ENCODE measurements around the gene SLC2A4RG. TPM values are rescaled to one million over a fixed set of nuclear protein-coding genes. Genes with fewer than 3 reads are reported as not detected.
A peak's percentile ranks its signal among the peaks of the same experiment; 100 is the strongest.

Gene SLC2A4RG
- total and polyA plus RNA-seq, 9 donors = 2.2 to 199 (median 103) TPM

DNA sequence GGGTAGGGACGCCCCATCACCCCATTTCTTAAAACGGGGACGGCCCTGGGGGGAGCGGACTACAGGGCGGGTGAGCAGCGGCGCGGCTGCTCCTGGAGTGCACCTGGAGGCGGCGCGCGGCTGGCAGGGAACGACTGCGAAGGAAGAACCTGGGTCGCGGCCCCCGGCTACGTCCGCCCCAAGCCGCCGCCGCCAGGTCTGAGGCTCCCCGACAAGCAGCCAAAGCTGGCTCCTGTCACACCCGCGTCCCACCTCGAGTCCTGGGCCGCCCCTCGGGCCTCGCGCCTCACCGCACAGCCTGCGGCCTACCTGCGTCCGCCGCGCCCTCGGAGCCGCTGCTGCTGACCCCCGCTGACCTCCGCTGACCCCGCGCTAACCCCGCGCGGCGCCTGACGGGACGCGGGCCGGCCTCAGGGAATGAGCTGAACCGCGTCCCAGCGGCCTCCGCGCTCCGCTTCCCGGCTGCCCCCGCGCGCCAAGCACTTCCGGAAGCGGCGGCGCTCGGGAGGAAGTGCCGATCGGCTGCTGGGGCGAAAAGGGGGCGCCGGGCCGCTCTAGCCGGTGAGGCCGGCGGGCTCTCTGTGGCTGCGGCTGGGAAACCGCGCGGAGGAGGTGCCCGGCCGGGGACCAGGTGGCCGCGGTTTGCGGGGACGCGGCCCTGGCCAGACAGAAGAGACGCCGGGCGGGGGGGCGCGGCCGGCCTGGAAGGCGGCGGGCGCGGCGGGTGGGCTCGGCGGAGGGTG, 31.8 kb upstream of the SLC2A4RG start, which contains the start of the genes ARFRP1 and ZGPAT:
Gene ARFRP1 (minus strand): TSS at position 419 of the 743 bp plus-strand sequence. CDS start 885 bp downstream, outside the sequence.
Gene ZGPAT (plus strand): TSS at position 482 of the 743 bp plus-strand sequence. CDS start 542 bp downstream, outside the sequence.
- WGBS, 3 donors = 0% methylated on average over 50 to 98 of the region's 98 CpGs
- Histone ChIP-seq H3K4me3 (peak within 1 kb of the TSS; percentile 83), H3K9me3 (no peaks in the 10 kb centered on the region), H3K27me3 (no peaks in the 10 kb centered on the region), H3K4me1 (ENCODE audit: insufficient read depth) (peaks cover 8% of the 10 kb centered on the region), H3K27ac (peak within 1 kb of the TSS; percentile 50 to 88), H3K36me3 (peaks cover 2% of the 10 kb centered on the region)
- DNase-seq = peak; percentile 85 to 95 (median 90)
- TF ChIP-seq POLR2A (IDR thresholded peaks at IDR 0.05) (peak; percentile 38), EP300 (IDR thresholded peaks at IDR 0.05) (no peak)
- TF ChIP-seq, protein P1, sequence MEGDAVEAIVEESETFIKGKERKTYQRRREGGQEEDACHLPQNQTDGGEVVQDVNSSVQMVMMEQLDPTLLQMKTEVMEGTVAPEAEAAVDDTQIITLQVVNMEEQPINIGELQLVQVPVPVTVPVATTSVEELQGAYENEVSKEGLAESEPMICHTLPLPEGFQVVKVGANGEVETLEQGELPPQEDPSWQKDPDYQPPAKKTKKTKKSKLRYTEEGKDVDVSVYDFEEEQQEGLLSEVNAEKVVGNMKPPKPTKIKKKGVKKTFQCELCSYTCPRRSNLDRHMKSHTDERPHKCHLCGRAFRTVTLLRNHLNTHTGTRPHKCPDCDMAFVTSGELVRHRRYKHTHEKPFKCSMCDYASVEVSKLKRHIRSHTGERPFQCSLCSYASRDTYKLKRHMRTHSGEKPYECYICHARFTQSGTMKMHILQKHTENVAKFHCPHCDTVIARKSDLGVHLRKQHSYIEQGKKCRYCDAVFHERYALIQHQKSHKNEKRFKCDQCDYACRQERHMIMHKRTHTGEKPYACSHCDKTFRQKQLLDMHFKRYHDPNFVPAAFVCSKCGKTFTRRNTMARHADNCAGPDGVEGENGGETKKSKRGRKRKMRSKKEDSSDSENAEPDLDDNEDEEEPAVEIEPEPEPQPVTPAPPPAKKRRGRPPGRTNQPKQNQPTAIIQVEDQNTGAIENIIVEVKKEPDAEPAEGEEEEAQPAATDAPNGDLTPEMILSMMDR (IDR thresholded peaks at IDR 0.05) = peak in 1 of 3 donors; percentile 8
- intact Hi-C loops (cut with DNase I) = loop anchor here in 1 of 4 donors (2.0 kb wide), 1 partner anchor 31 kb away; the partner anchor contains the start of gene SLC2A4RG

DNA sequence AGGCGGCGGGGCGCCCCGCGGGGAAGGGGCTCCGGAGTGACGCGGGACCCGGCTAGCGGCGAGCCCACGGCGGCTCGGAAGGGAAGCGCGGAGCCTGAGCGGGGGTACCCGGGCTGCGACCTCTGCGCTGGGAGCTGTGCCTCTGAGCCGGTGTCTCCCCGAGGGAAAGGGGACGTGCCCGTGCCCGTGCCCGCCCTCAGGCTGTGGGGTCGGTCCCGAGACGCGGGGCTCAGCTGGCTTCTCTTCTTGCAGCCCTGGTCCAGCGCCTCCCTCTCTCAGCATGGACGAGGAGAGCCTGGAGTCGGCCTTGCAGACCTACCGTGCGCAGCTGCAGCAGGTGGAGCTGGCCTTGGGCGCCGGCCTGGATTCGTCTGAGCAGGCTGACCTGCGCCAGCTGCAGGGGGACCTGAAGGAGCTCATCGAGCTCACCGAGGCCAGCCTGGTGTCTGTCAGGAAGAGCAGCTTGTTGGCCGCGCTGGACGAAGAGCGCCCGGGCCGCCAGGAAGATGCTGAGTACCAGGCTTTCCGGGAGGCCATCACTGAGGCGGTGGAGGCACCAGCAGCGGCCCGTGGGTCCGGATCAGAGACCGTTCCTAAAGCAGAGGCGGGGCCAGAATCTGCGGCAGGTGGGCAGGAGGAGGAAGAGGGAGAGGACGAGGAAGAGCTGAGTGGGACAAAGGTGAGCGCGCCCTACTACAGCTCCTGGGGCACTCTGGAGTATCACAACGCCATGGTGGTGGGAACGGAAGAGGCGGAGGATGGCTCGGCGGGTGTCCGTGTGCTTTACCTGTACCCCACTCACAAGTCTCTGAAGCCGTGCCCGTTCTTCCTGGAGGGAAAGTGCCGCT, 31.1 kb upstream of the SLC2A4RG start:
- DNase-seq = peak in 3 of 5 donors; percentile 14 to 46 (median 22)
- intact Hi-C loops (cut with DNase I) = loop anchor here in 1 of 4 donors (2.0 kb wide), 1 partner anchor 30 kb away; the partner anchor contains the start of gene SLC2A4RG
- Histone ChIP-seq H3K4me3 (peak overlapping the region; percentile 83), H3K9me3 (no peaks in the 10 kb centered on the region), H3K27me3 (no peaks in the 10 kb centered on the region), H3K4me1 (ENCODE audit: insufficient read depth) (peaks cover 8% of the 10 kb centered on the region), H3K27ac (peak overlapping the region in 1 of 2 donors; percentile 88), H3K36me3 (peaks cover 2% of the 10 kb centered on the region)
- 17 to 20% (median 20%) methylated on average over 60 to 67 of the region's 67 CpGs for WGBS, 3 donors
- no peak for TF ChIP-seq EP300 (IDR thresholded peaks at IDR 0.05)
- TF ChIP-seq, protein P1 (IDR thresholded peaks at IDR 0.05) = no peak
- TF ChIP-seq POLR2A (IDR thresholded peaks at IDR 0.05) = no peak

DNA sequence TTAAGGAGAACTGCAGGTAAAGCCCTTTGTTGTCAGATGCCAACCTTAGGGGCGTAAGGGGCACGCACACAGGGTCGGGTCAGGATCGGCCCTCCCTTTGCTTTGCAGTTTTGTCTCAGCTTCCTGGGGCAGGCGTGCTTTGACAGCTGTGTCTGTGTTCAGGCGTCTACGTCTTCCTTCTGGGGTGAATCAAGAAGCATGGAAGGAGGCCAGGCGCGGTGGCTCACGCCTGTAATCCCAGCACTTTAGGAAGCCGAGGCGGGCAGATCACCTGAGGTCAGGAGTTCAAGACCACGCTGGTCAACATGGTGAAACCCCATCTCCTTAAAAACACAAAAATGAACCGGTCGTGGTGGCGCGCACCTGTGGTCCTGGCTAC, 30.4 kb upstream of the SLC2A4RG start:
- H3K27ac ChIP-seq = no peak overlapping the region
- DNase-seq = peak in 3 of 5 donors; percentile 17 to 37 (median 30)
- H3K4me1 ChIP-seq (ENCODE audit: insufficient read depth) = peaks cover 8% of the 10 kb centered on the region
- H3K9me3 ChIP-seq = no peaks in the 10 kb centered on the region
- H3K4me3 ChIP-seq = no peak overlapping the region
- TF ChIP-seq, protein P1 (IDR thresholded peaks at IDR 0.05) = no peak
- TF ChIP-seq POLR2A (IDR thresholded peaks at IDR 0.05) (no peak), EP300 (IDR thresholded peaks at IDR 0.05) (no peak)
- H3K27me3 ChIP-seq = no peaks in the 10 kb centered on the region
- intact Hi-C loops (cut with DNase I) = loop anchor here in 1 of 4 donors (2.0 kb wide), 1 partner anchor 30 kb away; the partner anchor contains the start of gene SLC2A4RG
- peaks cover 2% of the 10 kb centered on the region for H3K36me3 ChIP-seq
- WGBS, 3 donors = 80 to 90% (median 84%) methylated on average over 17 of the region's 17 CpGs

DNA sequence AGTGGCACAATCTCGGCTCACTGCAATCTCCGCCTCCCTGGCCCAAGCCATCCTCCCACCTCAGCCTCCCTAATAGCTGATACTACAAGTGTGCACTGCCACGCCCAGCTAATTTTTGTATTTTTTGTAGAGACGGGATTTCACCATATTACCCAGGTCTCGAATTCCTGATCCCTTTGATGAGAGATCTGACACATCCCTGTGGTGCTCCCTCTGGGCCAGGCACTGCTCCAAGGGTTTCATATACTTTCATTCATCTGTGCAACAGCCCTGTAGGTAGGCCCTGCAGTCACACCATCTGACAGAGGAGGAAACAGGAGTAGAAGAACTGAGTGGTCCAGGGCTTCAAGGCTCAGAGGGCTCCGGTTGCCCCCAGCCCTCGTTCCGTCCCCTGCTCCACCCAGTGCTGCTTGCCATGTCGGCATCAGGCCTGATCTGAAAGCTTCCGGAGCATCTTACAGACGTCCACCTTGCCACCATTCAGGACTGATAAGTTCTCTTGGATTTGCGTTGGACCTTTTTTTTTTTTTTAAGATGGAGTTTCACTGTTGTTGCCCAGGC, 28.4 kb upstream of the SLC2A4RG start:
- H3K36me3 ChIP-seq = peaks cover 2% of the 10 kb centered on the region
- H3K4me3 ChIP-seq = no peak overlapping the region
- peaks cover 0 to 3% of the 10 kb centered on the region in 2 donors for H3K9me3 ChIP-seq
- H3K4me1 ChIP-seq (ENCODE audit: insufficient read depth) = peaks cover 8% of the 10 kb centered on the region
- H3K27ac ChIP-seq = no peak overlapping the region
- TF ChIP-seq, protein P1 (IDR thresholded peaks at IDR 0.05) = no peak
- TF ChIP-seq EP300 (IDR thresholded peaks at IDR 0.05) (no peak), POLR2A (IDR thresholded peaks at IDR 0.05) (no peak)
- 80 to 82% (median 81%) methylated on average over 12 of the region's 12 CpGs for WGBS, 3 donors
- intact Hi-C loops (cut with DNase I) = no loop called here
- H3K27me3 ChIP-seq = no peaks in the 10 kb centered on the region
- peak in 1 of 5 donors; percentile 14 for DNase-seq
